H1 (cell line): Measurements from ENCODE around the gene OR8B3. TPM values are rescaled to one million over a fixed set of nuclear protein-coding genes. Genes with fewer than 3 reads are reported as not detected.

Experiments used
- CTCF ChIA-PET: fragments of 300-600 bp; sonication (Branson Sonifier 250); formaldehyde crosslinking; loops from one replicate; lab custom pipeline; 2021; ENCODE audit not compliant: partially characterized antibody; lab: Charles Lee
- POLR2A ChIA-PET: fragments of 300-600 bp; sonication (Branson Sonifier 250); formaldehyde crosslinking; loops from one replicate; lab custom pipeline; 2021; ENCODE audit warnings: inconsistent platforms; ENCODE audit not compliant: partially characterized antibody; lab: Charles Lee
- DNase-seq, 2 experiments: peaks; one replicate each; pipeline versions ENCODE4 v3.0.0 to v3.0.0-alpha.2; 2010 to 2022; ENCODE audit warnings: low spot score in 2 of 2, low read depth in 1 of 2, mixed read lengths in 1 of 2
- FAIRE-seq: peaks from 2 replicates; lab custom pipeline; 2011; peaks lifted over from hg19 to GRCh38; lab: Jason Lieb, UNC
- H2AFZ ChIP-seq: 2 replicates; pipeline ENCODE4 v1.8.1; 2012; ENCODE audit warnings: low read length, inconsistent platforms
- H2AK5ac ChIP-seq: 2 replicates; pipeline ENCODE4 v1.6.1; 2013; ENCODE audit warnings: low read depth, low read length
- H2BK120ac ChIP-seq: replicated peaks from 2 replicates; pipeline ENCODE3; 2013; ENCODE audit warnings: low read depth, low read length, inconsistent platforms
- H2BK12ac ChIP-seq: 2 replicates; pipeline ENCODE4 v1.6.1; 2013; ENCODE audit warnings: low read depth, low read length
- H2BK15ac ChIP-seq: 2 replicates; pipeline ENCODE4 v1.6.1; 2013; ENCODE audit warnings: low read length
- H2BK20ac ChIP-seq: 2 replicates; pipeline ENCODE4 v1.6.1; 2013; ENCODE audit warnings: low read length
- H2BK5ac ChIP-seq: 2 replicates; pipeline ENCODE4 v1.6.1; 2013; ENCODE audit warnings: low read depth, low read length
- H3K14ac ChIP-seq: 2 replicates; pipeline ENCODE4 v1.6.1; 2013; ENCODE audit warnings: inconsistent platforms; ENCODE audit not compliant: insufficient read length
- H3K18ac ChIP-seq: 2 replicates; pipeline ENCODE4 v1.6.1; 2013; ENCODE audit warnings: low read length; ENCODE audit errors: extremely low read depth
- H3K23ac ChIP-seq: 2 replicates; pipeline ENCODE4 v1.6.1; 2013; ENCODE audit warnings: inconsistent platforms; ENCODE audit not compliant: insufficient read length
- H3K23me2 ChIP-seq: 2 replicates; pipeline ENCODE4 v1.6.1; 2013; ENCODE audit warnings: low read depth, low read length
- H3K27ac ChIP-seq: 2 replicates; pipeline ENCODE4 v1.6.1; 2011; ENCODE audit warnings: low read depth, low read length, inconsistent platforms
- H3K27me3 ChIP-seq, 4 experiments: replicated peaks in 1 of 4; 1 replicate in 1 of 4; 2 replicates in 3 of 4; pipeline versions ENCODE4 v1.6.1 to v1.8.1; 2011 to 2013; ENCODE audit warnings: low read length in 3 of 4, mild to moderate bottlenecking in 3 of 4, inconsistent platforms in 2 of 4, mixed read lengths in 2 of 4, moderate library complexity in 1 of 4; ENCODE audit not compliant: control insufficient read depth in 3 of 4, insufficient read depth in 3 of 4; ENCODE audit errors: extremely low read depth in 1 of 4
- H3K36me3 ChIP-seq, 4 experiments: 2 replicates each; pipeline versions ENCODE4 v1.6.1 to v1.8.1; 2011 to 2013; ENCODE audit warnings: mild to moderate bottlenecking in 4 of 4, low read length in 3 of 4, moderate library complexity in 2 of 4, control low read depth in 1 of 4, inconsistent platforms in 1 of 4; ENCODE audit not compliant: insufficient read depth in 4 of 4, control insufficient read depth in 2 of 4
- H3K4ac ChIP-seq: replicated peaks from 2 replicates; pipeline ENCODE3; 2013; ENCODE audit warnings: low read length, low read depth, mixed read lengths, inconsistent platforms; ENCODE audit not compliant: insufficient read length
- H3K4me1 ChIP-seq, 4 experiments: replicated peaks in 1 of 4; 1 replicate in 1 of 4; 2 replicates in 3 of 4; pipeline versions ENCODE4 v1.6.1 to v1.8.1; 2011 to 2013; ENCODE audit warnings: low read length in 3 of 4, inconsistent platforms in 2 of 4, mixed read lengths in 1 of 4; ENCODE audit not compliant: insufficient read depth in 4 of 4, control insufficient read depth in 3 of 4
- H3K4me2 ChIP-seq, 2 experiments: 2 replicates each; pipeline versions ENCODE4 v1.6.1 to v1.8.1; 2011 to 2013; ENCODE audit warnings: low read depth in 2 of 2, low read length in 2 of 2, control low read depth in 1 of 2, inconsistent platforms in 1 of 2, mild to moderate bottlenecking in 1 of 2; ENCODE audit not compliant: insufficient read depth in 1 of 2
- H3K4me3 ChIP-seq, 4 experiments: fragments of 200-600, 300-600 bp in 1 of 4; sonication (generic), shearing (Covaris generic), sonication (Bioruptor Twin) in 1 of 4; 2 replicates each; pipeline versions ENCODE4 v1.5.1 to v1.8.1; 2011 to 2016; ENCODE audit warnings: low read length in 4 of 4, low read depth in 3 of 4, control low read depth in 2 of 4, inconsistent platforms in 2 of 4, mild to moderate bottlenecking in 2 of 4, mixed read lengths in 1 of 4, moderate library complexity in 1 of 4; ENCODE audit not compliant: insufficient read depth in 2 of 4; ENCODE audit errors: extremely low read depth in 1 of 4
- H3K56ac ChIP-seq: replicated peaks from 2 replicates; pipeline ENCODE3; 2013; ENCODE audit warnings: low read depth, mild to moderate bottlenecking, mixed read lengths, low read length, inconsistent platforms; ENCODE audit not compliant: insufficient read length
- H3K79me1 ChIP-seq: 2 replicates; pipeline ENCODE4 v1.6.1; 2013; ENCODE audit warnings: low read depth, low read length, control low read depth
- H3K79me2 ChIP-seq, 2 experiments: 2 replicates each; pipeline versions ENCODE4 v1.6.1 to v1.8.1; 2012 to 2013; ENCODE audit warnings: low read length in 2 of 2, mild to moderate bottlenecking in 2 of 2, inconsistent platforms in 1 of 2; ENCODE audit not compliant: insufficient read depth in 2 of 2, control insufficient read depth in 1 of 2
- H3K9ac ChIP-seq, 4 experiments: replicated peaks in 1 of 4; 1 replicate in 1 of 4; 2 replicates in 3 of 4; pipeline versions ENCODE4 v1.6.1 to v1.8.1; 2011 to 2013; ENCODE audit warnings: low read depth in 3 of 4, low read length in 3 of 4, control low read depth in 2 of 4, mild to moderate bottlenecking in 2 of 4, moderate library complexity in 2 of 4, inconsistent platforms in 1 of 4; ENCODE audit errors: extremely low read depth in 1 of 4
- H3K9me3 ChIP-seq, 2 experiments: 2 replicates each; pipeline versions ENCODE4 v1.6.1 to v1.8.1; 2012 to 2013; ENCODE audit warnings: mild to moderate bottlenecking in 2 of 2, moderate library complexity in 2 of 2, control low read depth in 1 of 2, inconsistent platforms in 1 of 2, low read depth in 1 of 2, low read length in 1 of 2, mixed read lengths in 1 of 2; ENCODE audit not compliant: insufficient read depth in 2 of 2
- H4K20me1 ChIP-seq, 2 experiments: replicated peaks in 1 of 2; 2 replicates each; pipeline versions ENCODE3 to v1.8.1; 2011 to 2013; ENCODE audit warnings: inconsistent platforms in 2 of 2, low read length in 2 of 2, mild to moderate bottlenecking in 1 of 2; ENCODE audit not compliant: insufficient read depth in 2 of 2, control insufficient read depth in 1 of 2
- H4K5ac ChIP-seq: 2 replicates; pipeline ENCODE4 v1.6.1; 2013; ENCODE audit warnings: low read length, low read depth, mixed read lengths, inconsistent platforms; ENCODE audit not compliant: insufficient read length
- H4K8ac ChIP-seq: 2 replicates; pipeline ENCODE4 v1.8.0; 2013; ENCODE audit warnings: mild to moderate bottlenecking, moderate library complexity, low read length, inconsistent platforms; ENCODE audit not compliant: insufficient read depth; ENCODE audit errors: extremely low read depth
- H4K91ac ChIP-seq: replicated peaks from 2 replicates; pipeline ENCODE3; 2013; ENCODE audit warnings: low read length, mixed read lengths, inconsistent platforms; ENCODE audit not compliant: insufficient read length
- ASH2L ChIP-seq: fragments of 200-600, 300-600 bp; sonication (generic); IDR thresholded peaks from one replicate; pipeline ENCODE4 v1.7.1; 2017; ENCODE audit warnings: low read length
- CHD1 ChIP-seq: IDR thresholded peaks from 2 replicates; pipeline ENCODE4 v1.6.1; 2012; ENCODE audit warnings: low read depth, low read length, improper control_type of control experiment
- CHD2 ChIP-seq: IDR thresholded peaks from 2 replicates; pipeline ENCODE4 v1.6.1; 2012; ENCODE audit warnings: low read length, improper control_type of control experiment
- CREB1 ChIP-seq: IDR thresholded peaks from 2 replicates; pipeline ENCODE4 v1.6.1; 2012; ENCODE audit warnings: inconsistent platforms
- EZH2 ChIP-seq: fragments of 200-600 bp; sonication (generic); IDR thresholded peaks from 2 replicates; pipeline ENCODE4 v1.7.1; 2012; ENCODE audit warnings: low read depth, mild to moderate bottlenecking, moderate library complexity, low read length, inconsistent platforms; ENCODE audit not compliant: severe bottlenecking
- RNF2 ChIP-seq: fragments of 200-900, 300-1000 bp; sonication (generic); IDR thresholded peaks from 2 replicates; pipeline ENCODE4 v1.7.1; 2016; ENCODE audit warnings: borderline replicate concordance, low read depth, mild to moderate bottlenecking, antibody characterized with exemption, low read length; ENCODE audit not compliant: poor library complexity, severe bottlenecking; ENCODE audit errors: missing control alignments
- WGBS, 2 experiments: shearing (Covaris generic) in 1 of 2; methylation state at CpG; one replicate each; pipeline versions ENCODE4 v1.1.6 to v1.1.7; 2013 to 2015; ENCODE audit warnings: low lambda C conversion rate in 2 of 2, mixed read lengths in 2 of 2, inconsistent platforms in 1 of 2, low coverage in 1 of 2, missing lambda C conversion rate in 1 of 2; ENCODE audit not compliant: insufficient replicate concordance in 2 of 2, insufficient coverage in 1 of 2, insufficient read length in 1 of 2; ENCODE audit errors: extremely low coverage in 1 of 2, missing lambda C conversion rate in 1 of 2; 5-methylcytosine and 5-hydroxymethylcytosine counted together
- polyA plus RNA-seq, 7 experiments: library from polyadenylated mRNA; depleted of rRNA in 3 of 7; stranded (reverse) in 5 of 7; unstranded in 2 of 7; fragments of >200 nt in 5 of 7; fragments of 200-250 nt in 2 of 7; gene quantifications; 1 replicate in 5 of 7; 2 replicates in 1 of 7; 4 replicates in 1 of 7; pipeline versions ENCODE4 v1.2.1 to v1.2.3, GENCODE V29; 2011 to 2013; ENCODE audit warnings: missing spikeins in 2 of 7, mixed read lengths in 2 of 7
- total RNA-seq: library from RNA; stranded (reverse); fragmentation: NEBNext Ultra II Directional; extraction: Animal tissue kit (Norgen Biotek cat#: 25700); gene quantifications from 2 replicates; pipeline ENCODE4 v1.2.1, GENCODE V29; 2021
- TF ChIP-seq, protein P1 (sequence below): IDR thresholded peaks from 2 replicates; pipeline ENCODE4 v1.6.1; 2012; ENCODE audit warnings: inconsistent platforms

OR8B3 gene
- total and polyA plus RNA-seq, 2 of the 8 experiments (the other 6 are each of a cell fraction or from before 2014, with no cell fraction given): not detected

DNA sequence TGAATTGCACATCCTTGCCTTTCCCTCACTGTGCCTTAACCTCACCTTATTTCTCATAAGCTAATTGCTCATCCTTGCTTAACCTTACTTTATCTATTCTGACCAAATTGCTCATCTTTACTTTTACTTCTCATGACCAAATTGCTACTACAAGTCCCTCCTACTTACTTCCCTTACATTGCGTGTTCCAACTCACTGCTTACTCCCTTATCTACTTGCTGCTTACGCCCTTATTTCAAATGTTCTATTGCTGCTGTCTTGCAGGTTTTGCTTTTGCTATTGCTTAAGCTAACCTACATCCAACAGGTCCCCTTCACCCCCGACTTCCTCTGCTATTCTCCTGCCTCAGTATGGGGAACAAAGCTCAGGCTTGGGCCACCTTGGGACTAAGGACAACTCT is 22.5 kb downstream of the OR8B3 start:
- Histone ChIP-seq H3K23ac (no peak overlapping the region), H2AFZ (no peak overlapping the region), H2BK20ac (no peak overlapping the region), H4K20me1 (no peaks in the 10 kb centered on the region), H3K56ac (no peak overlapping the region), H4K5ac (no peak overlapping the region), H4K91ac (no peak overlapping the region), H2BK120ac (no peak overlapping the region), H3K4ac (no peak overlapping the region), H3K9ac (no peak overlapping the region), H3K4me2 (no peak overlapping the region), H3K79me2 (no peaks in the 10 kb centered on the region), H3K9me3 (no peaks in the 10 kb centered on the region), H3K27me3 (no peaks in the 10 kb centered on the region), H3K4me1 (no peaks in the 10 kb centered on the region), H2BK5ac (no peak overlapping the region), H3K14ac (no peak overlapping the region), H3K4me3 (no peak overlapping the region), H3K27ac (no peak overlapping the region), H4K8ac (no peak overlapping the region), H2BK15ac (no peak overlapping the region), H2BK12ac (no peak overlapping the region), H2AK5ac (no peak overlapping the region), H3K18ac (no peak overlapping the region), H3K79me1 (no peaks in the 10 kb centered on the region), H3K36me3 (no peaks in the 10 kb centered on the region), H3K23me2 (no peaks in the 10 kb centered on the region)
- CTCF ChIA-PET: interaction anchor here (1.6 kb wide), 1 partner anchor 26 kb away, joined by 5 read pairs; no protein-coding TSS in a partner anchor
- DNase-seq (no peak), FAIRE-seq (no peak)
- 58% methylated on average over 3 of the region's 3 CpGs; no CpG with 5 or more reads in 1 of the 2 experiments for WGBS, 2 experiments
- POLR2A ChIA-PET: no interaction called here
- TF ChIP-seq RNF2 (no peak), CHD1 (no peak), EZH2 (no peak), ASH2L (no peak), CHD2 (no peak), CREB1 (no peak)
- TF ChIP-seq, protein P1, sequence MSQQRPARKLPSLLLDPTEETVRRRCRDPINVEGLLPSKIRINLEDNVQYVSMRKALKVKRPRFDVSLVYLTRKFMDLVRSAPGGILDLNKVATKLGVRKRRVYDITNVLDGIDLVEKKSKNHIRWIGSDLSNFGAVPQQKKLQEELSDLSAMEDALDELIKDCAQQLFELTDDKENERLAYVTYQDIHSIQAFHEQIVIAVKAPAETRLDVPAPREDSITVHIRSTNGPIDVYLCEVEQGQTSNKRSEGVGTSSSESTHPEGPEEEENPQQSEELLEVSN: no peak
